Measurements from ENCODE around the gene ABLIM2.

- TF ChIP-seq CTCF (conservative IDR thresholded peaks at IDR 0.05; ENCODE audit: low read length), result no peak
- TF ChIP-seq EZH2phosphoT487 (IDR thresholded peaks at IDR 0.05; ENCODE audit: borderline replicate concordance, low read depth, low read length), result no peak
These were observed 142.1 kb downstream of the ABLIM2 start for GRCh38 chr4:8016527-8016926.
